Measurements from ENCODE around the gene TFAP2E.

Gene TFAP2E

DNA sequence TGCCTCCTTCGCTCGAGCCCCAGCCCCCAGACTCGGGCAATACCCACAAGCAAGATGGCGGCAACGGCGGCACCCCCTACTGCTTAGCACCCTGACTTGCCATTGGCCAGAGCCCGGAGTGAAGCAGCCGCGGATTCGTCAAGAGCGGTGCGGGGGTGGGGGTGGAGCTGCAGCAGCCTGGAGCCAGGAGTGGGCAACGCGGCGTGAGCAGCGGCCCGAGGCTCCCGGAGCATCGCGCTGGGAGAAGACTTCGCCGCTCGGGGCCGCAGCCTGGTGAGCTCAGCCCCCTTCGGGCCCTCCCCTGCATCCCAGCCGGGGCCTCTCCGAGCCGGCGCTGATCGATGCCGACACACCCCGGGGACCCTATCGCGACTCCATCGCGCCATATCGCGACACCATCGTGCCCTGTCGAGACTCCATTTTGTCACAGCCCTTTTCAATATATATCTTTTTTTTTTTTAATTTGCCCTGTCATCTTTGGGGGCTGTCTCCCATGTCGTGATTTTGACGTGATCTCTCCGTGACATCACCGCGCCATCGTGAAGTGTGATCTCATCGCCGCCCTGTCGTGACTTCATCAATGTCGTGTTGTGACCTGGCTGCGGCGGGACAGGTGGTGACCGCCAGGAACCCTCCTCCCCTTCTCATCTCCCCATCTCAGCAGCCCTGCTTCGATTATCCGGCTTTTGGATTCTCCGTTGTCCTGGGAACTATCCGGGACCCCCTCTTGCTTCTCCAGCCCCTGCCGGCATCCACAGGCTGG, 15.3 kb upstream of the TFAP2E start, which contains the start of gene NCDN:
NCDN (plus strand) TSS at position 189 of the 763 bp plus-strand sequence; CDS start at position 581, 392 bp downstream.
- DNase-seq, result peak; percentile 95
- no peaks in the 10 kb centered on the region for H3K9me3 Mint-ChIP-seq
- H3K36me3 Mint-ChIP-seq (ENCODE audit: low read depth), result peaks cover 8% of the 10 kb centered on the region
- H3K27me3 Mint-ChIP-seq (ENCODE audit: low read depth, poor library complexity), result no peaks in the 10 kb centered on the region
- H3K4me3 Mint-ChIP-seq, result peak within 1 kb of the TSS; percentile 98
- TF ChIP-seq, protein P1, sequence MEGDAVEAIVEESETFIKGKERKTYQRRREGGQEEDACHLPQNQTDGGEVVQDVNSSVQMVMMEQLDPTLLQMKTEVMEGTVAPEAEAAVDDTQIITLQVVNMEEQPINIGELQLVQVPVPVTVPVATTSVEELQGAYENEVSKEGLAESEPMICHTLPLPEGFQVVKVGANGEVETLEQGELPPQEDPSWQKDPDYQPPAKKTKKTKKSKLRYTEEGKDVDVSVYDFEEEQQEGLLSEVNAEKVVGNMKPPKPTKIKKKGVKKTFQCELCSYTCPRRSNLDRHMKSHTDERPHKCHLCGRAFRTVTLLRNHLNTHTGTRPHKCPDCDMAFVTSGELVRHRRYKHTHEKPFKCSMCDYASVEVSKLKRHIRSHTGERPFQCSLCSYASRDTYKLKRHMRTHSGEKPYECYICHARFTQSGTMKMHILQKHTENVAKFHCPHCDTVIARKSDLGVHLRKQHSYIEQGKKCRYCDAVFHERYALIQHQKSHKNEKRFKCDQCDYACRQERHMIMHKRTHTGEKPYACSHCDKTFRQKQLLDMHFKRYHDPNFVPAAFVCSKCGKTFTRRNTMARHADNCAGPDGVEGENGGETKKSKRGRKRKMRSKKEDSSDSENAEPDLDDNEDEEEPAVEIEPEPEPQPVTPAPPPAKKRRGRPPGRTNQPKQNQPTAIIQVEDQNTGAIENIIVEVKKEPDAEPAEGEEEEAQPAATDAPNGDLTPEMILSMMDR (IDR thresholded peaks at IDR 0.05), result no peak
- H3K4me1 Mint-ChIP-seq, result peaks cover 50% of the 10 kb centered on the region
- peak within 1 kb of the TSS; percentile 98 for H3K27ac Mint-ChIP-seq

DNA sequence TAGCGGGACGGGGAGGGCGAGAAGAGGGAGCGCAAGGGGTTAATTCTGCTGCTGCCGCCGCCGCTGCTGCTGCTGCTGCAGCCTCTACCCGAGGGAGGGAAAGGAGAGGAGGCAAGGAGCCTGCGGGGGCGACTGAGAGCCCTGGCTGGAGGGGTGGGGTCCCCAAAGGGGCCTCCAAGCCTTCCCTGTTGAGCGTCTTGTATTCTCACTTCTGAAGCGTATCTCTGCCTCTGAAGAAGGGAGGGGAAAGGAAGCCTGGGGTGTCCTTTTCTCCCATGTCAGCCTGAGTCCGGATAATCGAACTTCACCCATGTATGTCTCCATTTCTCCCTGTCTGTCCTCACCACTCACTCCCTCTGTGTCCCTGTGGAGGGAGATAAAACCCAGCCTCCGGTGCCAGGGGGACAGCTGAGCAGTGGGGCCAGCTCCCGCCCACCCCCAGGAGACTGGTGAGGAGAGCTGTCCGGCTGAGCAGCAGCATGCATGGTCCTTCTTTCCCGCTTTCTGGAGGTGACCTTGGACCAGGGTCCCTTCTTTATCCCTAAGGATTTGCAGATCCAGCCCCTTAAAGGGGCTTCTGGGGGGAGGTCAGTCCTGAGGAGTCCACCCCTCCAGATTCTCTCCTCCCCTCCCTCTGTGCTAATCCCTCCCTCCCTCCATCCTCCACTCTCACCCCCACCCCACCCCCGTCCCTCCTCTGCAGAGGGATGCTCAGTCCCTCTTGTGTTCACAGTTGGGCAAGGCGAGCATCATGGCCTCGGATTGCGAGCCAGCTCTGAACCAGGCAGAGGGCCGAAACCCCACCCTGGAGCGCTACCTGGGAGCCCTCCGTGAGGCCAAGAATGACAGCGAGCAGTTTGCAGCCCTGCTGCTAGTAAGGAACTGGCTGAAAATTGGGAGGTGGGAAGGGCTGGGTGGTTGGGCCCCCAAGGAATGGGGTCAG, 14.5 kb upstream of the TFAP2E start:
- H3K27ac Mint-ChIP-seq, result peak overlapping the region; percentile 98
- peak overlapping the region; percentile 98 for H3K4me3 Mint-ChIP-seq
- H3K9me3 Mint-ChIP-seq, result no peaks in the 10 kb centered on the region
- H3K36me3 Mint-ChIP-seq (ENCODE audit: low read depth), result peaks cover 1% of the 10 kb centered on the region
- no peaks in the 10 kb centered on the region for H3K27me3 Mint-ChIP-seq (ENCODE audit: low read depth, poor library complexity)
- peak; percentile 48 for DNase-seq
- peaks cover 50% of the 10 kb centered on the region for H3K4me1 Mint-ChIP-seq
- TF ChIP-seq, protein P1 (IDR thresholded peaks at IDR 0.05), result no peak

DNA sequence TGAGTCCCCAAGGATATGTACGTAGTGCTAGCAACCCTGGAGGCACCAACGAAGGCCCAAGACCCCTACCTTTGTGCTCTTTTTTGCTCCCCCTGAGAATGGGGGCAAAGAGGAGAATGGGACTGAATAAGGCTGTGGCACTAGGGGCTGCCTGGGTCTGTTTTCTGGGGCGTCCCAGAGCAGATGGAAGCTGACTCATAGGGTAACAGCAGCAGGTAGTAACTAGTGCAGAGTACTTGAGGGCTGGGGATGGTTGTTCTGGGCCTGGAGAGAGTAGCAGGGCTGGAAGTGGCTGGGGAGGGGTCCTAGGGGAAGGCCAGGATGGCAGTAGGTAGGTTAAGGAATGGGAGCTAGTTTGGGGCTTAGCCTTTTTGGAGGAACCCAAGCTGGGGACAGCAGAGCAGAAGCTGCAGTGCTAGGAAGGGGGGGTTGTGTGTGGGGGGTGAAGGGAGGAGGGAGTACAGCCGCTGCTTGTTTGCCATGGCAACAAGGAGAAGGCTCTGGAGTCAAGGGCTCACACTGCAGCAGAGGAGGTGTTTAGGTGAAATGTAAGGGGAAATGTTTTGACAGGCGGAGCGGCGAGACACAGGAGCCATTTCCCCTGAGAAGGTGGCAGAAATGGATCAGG, 13.7 kb upstream of the TFAP2E start:
- Mint-ChIP-seq H3K27ac (peak overlapping the region; percentile 4), H3K27me3 (ENCODE audit: low read depth, poor library complexity) (peaks cover 3% of the 10 kb centered on the region), H3K36me3 (ENCODE audit: low read depth) (peaks cover 2% of the 10 kb centered on the region), H3K4me3 (peak overlapping the region; percentile 98), H3K4me1 (peaks cover 50% of the 10 kb centered on the region), H3K9me3 (no peaks in the 10 kb centered on the region)
- no peak for DNase-seq
- TF ChIP-seq, protein P1 (IDR thresholded peaks at IDR 0.05), result no peak

DNA sequence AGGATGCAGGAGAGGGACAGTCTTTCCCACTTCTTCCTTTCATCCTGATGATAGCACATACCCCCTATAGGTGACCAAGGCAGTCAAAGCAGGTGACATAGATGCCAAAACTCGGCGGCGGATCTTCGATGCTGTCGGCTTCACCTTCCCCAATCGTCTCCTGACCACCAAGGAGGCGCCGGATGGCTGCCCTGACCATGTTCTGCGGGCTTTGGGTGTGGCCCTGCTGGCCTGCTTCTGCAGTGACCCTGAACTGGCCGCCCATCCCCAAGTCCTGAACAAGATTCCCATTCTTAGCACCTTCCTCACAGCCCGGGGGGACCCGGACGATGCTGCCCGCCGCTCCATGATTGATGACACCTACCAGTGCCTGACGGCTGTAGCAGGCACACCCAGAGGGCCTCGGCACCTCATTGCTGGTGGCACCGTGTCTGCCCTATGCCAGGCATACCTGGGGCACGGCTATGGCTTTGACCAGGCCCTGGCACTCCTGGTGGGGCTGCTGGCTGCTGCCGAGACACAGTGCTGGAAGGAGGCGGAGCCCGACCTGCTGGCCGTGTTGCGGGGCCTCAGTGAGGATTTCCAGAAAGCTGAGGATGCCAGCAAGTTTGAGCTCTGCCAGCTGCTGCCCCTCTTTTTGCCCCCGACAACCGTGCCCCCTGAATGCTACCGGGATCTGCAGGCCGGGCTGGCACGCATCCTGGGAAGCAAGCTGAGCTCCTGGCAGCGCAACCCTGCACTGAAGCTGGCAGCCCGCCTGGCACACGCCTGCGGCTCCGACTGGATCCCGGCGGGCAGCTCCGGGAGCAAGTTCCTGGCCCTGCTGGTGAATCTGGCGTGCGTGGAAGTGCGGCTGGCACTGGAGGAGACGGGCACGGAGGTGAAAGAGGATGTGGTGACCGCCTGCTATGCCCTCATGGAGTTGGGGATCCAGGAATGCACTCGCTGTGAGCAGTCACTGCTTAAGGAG, 12.6 kb upstream of the TFAP2E start:
- TF ChIP-seq, protein P1 (IDR thresholded peaks at IDR 0.05), result no peak
- Mint-ChIP-seq H3K4me3 (no peak overlapping the region), H3K36me3 (ENCODE audit: low read depth) (peaks cover 5% of the 10 kb centered on the region), H3K27me3 (ENCODE audit: low read depth, poor library complexity) (peaks cover 4% of the 10 kb centered on the region), H3K4me1 (peaks cover 42% of the 10 kb centered on the region), H3K27ac (no peak overlapping the region), H3K9me3 (no peaks in the 10 kb centered on the region)
- DNase-seq, result no peak
